Measurements from ENCODE around the gene BNIP2. TPM values are rescaled to one million over a fixed set of nuclear protein-coding genes. Genes with fewer than 3 reads are reported as not detected.

BNIP2 gene
- total RNA-seq, 1 donor from 2014 or later, result 59.2 TPM

DNA sequence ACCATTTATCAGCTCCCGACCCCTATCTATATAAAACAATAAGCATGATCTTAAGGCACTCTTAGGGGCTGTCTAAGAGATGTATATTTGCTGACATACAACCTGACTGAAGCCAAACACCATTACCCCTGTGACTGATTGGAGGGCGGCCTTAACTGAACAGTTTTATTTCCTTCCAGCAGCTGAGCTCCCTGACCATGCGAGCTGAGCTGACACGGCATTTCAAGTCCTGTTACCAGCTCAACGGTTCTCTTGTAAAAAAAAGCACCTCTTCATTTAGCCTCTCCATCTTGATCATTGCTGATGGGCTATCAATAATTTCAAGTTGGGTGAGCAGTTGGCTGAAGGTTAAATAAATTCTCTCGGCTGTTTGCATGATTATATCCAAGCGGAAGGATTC is 33.4 kb upstream of the BNIP2 start:
- TF ChIP-seq, protein P1, sequence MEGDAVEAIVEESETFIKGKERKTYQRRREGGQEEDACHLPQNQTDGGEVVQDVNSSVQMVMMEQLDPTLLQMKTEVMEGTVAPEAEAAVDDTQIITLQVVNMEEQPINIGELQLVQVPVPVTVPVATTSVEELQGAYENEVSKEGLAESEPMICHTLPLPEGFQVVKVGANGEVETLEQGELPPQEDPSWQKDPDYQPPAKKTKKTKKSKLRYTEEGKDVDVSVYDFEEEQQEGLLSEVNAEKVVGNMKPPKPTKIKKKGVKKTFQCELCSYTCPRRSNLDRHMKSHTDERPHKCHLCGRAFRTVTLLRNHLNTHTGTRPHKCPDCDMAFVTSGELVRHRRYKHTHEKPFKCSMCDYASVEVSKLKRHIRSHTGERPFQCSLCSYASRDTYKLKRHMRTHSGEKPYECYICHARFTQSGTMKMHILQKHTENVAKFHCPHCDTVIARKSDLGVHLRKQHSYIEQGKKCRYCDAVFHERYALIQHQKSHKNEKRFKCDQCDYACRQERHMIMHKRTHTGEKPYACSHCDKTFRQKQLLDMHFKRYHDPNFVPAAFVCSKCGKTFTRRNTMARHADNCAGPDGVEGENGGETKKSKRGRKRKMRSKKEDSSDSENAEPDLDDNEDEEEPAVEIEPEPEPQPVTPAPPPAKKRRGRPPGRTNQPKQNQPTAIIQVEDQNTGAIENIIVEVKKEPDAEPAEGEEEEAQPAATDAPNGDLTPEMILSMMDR (IDR thresholded peaks at IDR 0.05), result no peak
- DNase-seq (ENCODE audit: low spot score), result no peak

GRCh38 chr15:59722037-59722436 is 32.9 kb upstream of the BNIP2 start:
- Mint-ChIP-seq H3K27me3 (ENCODE audit: low read depth) (peaks cover 19% of the 10 kb centered on the region), H3K36me3 (ENCODE audit: low read depth) (no peaks in the 10 kb centered on the region), H3K27ac (ENCODE audit: unreplicated experiment) (no peak overlapping the region), H3K4me3 (ENCODE audit: unreplicated experiment) (no peak overlapping the region), H3K4me1 (ENCODE audit: low read depth) (no peaks in the 10 kb centered on the region), H3K9me3 (ENCODE audit: low read depth) (no peaks in the 10 kb centered on the region)
- TF ChIP-seq, protein P1 (IDR thresholded peaks at IDR 0.05), result no peak
- DNase-seq (ENCODE audit: low spot score), result no peak

More for the DNA sequence above, 33.4 kb upstream of the BNIP2 start:
- Mint-ChIP-seq H3K27ac (ENCODE audit: unreplicated experiment) (no peak overlapping the region), H3K4me1 (ENCODE audit: low read depth) (no peaks in the 10 kb centered on the region), H3K4me3 (ENCODE audit: unreplicated experiment) (no peak overlapping the region), H3K27me3 (ENCODE audit: low read depth) (peaks cover 22% of the 10 kb centered on the region), H3K36me3 (ENCODE audit: low read depth) (no peaks in the 10 kb centered on the region), H3K9me3 (ENCODE audit: low read depth) (no peaks in the 10 kb centered on the region)

- TF ChIP-seq, protein P1 (IDR thresholded peaks at IDR 0.05), result no peak
- Mint-ChIP-seq H3K4me3 (ENCODE audit: unreplicated experiment) (no peak overlapping the region), H3K4me1 (ENCODE audit: low read depth) (no peaks in the 10 kb centered on the region), H3K27me3 (ENCODE audit: low read depth) (peaks cover 15% of the 10 kb centered on the region), H3K9me3 (ENCODE audit: low read depth) (no peaks in the 10 kb centered on the region), H3K27ac (ENCODE audit: unreplicated experiment) (no peak overlapping the region), H3K36me3 (ENCODE audit: low read depth) (no peaks in the 10 kb centered on the region)
- DNase-seq (ENCODE audit: low spot score), result no peak
These were observed 32.3 kb upstream of the BNIP2 start for GRCh38 chr15:59721411-59721810.

DNA sequence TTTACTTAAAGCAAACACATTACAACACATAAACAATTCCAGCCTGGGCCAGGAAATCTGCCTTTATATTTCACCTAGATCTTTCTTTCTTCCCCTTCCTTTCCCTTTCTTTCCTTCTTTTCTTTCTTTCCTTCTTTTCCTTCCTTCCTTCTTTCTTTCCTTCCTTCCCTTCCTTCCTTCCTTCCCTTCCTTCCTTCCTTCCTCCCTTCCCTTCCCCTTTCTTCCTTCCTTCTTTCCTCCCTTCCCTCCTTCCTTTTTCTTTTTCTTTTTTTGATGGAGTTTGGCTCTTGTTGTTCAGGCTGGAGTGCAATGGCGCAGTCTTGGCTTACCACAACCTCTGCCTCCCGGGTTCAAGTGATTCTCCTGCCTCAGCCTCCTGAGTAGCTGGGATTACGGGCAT is 24.1 kb upstream of the BNIP2 start:
- Mint-ChIP-seq H3K4me1 (ENCODE audit: low read depth) (no peaks in the 10 kb centered on the region), H3K4me3 (ENCODE audit: unreplicated experiment) (no peak overlapping the region), H3K9me3 (ENCODE audit: low read depth) (no peaks in the 10 kb centered on the region), H3K27me3 (ENCODE audit: low read depth) (peaks cover 32% of the 10 kb centered on the region), H3K27ac (ENCODE audit: unreplicated experiment) (no peak overlapping the region), H3K36me3 (ENCODE audit: low read depth) (no peaks in the 10 kb centered on the region)
- TF ChIP-seq, protein P1 (IDR thresholded peaks at IDR 0.05), result no peak
- no peak for DNase-seq (ENCODE audit: low spot score)

- no peak overlapping the region for H3K4me3 Mint-ChIP-seq (ENCODE audit: unreplicated experiment)
- peaks cover 6% of the 10 kb centered on the region for H3K9me3 Mint-ChIP-seq (ENCODE audit: low read depth)
- no peaks in the 10 kb centered on the region for H3K4me1 Mint-ChIP-seq (ENCODE audit: low read depth)
- no peaks in the 10 kb centered on the region for H3K36me3 Mint-ChIP-seq (ENCODE audit: low read depth)
- peaks cover 30% of the 10 kb centered on the region for H3K27me3 Mint-ChIP-seq (ENCODE audit: low read depth)
- no peak overlapping the region for H3K27ac Mint-ChIP-seq (ENCODE audit: unreplicated experiment)
- TF ChIP-seq, protein P1 (IDR thresholded peaks at IDR 0.05), result no peak
- no peak for DNase-seq (ENCODE audit: low spot score)
These were observed 22.5 kb upstream of the BNIP2 start for GRCh38 chr15:59711451-59712243.

Data from chondrocyte (in vitro differentiated cells).